GM13976 (cell line): ENCODE measurements around the gene RNF208.

Source experiments
- DNase-seq: peaks from one replicate; pipeline ENCODE4 v3.0.0; 2012; ENCODE audit warnings: low spot score
- in situ Hi-C: fragments of 300-500 bp; cut with MboI; formaldehyde crosslinking; loops from one replicate; pipeline ENCODE4 v1.12.0; 2022; ENCODE audit warnings: low sequenced_read_pairs, mixed read lengths, inconsistent platforms; ENCODE audit not compliant: unreplicated experiment
- TF ChIP-seq, protein P1 (sequence below): IDR thresholded peaks from 2 replicates; pipeline ENCODE4 v1.5.1; 2012; ENCODE audit warnings: borderline replicate concordance, mild to moderate bottlenecking; ENCODE audit not compliant: insufficient read depth; ENCODE audit errors: extremely low read depth, missing control alignments, control extremely low read depth

Gene RNF208

DNA sequence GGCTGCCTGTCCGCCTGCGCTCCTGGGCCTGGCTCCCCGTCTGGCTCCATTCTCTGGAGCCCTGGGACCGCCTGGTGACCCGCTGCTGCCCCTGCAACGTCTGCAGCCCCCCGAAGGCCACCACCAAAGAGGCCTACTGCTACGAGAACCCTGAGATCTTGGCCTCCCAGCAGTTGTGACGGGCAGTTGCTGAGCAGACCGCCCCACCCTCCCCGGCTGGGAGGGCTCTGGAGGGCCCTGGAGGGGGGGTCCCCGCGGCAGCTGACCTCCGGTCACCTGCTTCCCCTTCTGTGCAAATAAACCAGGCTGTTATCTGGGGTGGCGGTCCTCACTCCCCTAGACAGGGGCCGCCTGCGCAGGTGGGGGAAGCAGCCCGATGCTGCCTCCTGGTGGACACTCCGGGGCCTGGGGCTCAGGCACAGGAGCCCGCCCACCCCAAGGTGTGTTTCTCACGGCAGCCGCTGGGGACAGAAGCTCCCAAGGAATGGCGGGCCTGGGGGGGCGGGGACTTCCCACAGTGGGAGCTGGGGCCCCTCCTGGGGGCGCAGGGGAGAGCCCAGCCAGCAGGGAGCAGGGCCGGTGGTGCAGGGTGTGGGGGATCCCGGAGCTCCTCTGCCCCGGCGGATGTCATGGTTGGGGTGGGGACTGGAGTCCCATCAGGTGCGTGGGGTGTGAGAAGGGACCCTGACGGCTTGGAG, 14.3 kb upstream of the RNF208 start:
- TF ChIP-seq, protein P1, sequence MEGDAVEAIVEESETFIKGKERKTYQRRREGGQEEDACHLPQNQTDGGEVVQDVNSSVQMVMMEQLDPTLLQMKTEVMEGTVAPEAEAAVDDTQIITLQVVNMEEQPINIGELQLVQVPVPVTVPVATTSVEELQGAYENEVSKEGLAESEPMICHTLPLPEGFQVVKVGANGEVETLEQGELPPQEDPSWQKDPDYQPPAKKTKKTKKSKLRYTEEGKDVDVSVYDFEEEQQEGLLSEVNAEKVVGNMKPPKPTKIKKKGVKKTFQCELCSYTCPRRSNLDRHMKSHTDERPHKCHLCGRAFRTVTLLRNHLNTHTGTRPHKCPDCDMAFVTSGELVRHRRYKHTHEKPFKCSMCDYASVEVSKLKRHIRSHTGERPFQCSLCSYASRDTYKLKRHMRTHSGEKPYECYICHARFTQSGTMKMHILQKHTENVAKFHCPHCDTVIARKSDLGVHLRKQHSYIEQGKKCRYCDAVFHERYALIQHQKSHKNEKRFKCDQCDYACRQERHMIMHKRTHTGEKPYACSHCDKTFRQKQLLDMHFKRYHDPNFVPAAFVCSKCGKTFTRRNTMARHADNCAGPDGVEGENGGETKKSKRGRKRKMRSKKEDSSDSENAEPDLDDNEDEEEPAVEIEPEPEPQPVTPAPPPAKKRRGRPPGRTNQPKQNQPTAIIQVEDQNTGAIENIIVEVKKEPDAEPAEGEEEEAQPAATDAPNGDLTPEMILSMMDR, result peak; percentile 100
- DNase-seq, result peak; percentile 97
- in situ Hi-C loops, result no loop called here

DNA sequence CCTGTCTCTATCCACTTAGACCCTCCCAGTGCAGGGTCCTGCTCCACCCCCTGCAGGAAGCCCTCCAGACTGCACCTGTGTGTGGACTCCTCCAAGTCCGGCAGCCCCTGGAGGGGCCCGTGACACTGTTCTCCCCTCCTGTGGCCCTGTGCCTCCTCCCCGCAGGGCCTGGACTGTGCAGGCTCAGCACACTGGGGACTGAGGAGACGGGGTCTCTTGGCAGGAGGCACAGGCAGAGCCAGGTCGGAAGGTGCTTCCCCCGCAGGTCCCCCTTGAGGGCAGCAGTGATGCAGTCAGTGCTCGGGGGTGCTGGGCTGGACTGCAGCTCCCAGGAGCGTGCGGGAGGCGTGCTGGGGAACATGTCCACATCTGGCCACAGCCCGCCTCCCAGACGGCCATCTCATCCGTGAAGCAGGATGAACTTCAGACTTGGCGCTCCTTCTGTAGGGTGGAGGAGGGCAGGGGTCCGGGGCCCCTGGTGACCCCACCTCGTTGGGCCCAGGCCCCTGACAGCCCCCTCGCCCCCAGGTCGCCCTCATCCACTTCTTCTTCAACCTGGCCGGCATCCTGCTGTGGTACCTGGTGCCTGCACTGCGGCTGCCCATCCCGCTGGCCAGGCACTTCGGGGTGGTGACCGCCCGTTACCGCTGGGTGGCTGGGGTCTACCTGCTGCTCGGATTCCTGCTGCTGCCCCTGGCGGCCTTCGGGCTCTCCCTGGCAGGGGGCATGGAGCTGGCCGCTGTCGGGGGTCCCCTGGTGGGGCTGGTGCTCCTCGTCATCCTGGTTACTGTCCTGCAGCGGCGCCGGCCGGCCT, 13.6 kb upstream of the RNF208 start:
- in situ Hi-C loops, result no loop called here
- TF ChIP-seq, protein P1, result no peak
- DNase-seq, result no peak

DNA sequence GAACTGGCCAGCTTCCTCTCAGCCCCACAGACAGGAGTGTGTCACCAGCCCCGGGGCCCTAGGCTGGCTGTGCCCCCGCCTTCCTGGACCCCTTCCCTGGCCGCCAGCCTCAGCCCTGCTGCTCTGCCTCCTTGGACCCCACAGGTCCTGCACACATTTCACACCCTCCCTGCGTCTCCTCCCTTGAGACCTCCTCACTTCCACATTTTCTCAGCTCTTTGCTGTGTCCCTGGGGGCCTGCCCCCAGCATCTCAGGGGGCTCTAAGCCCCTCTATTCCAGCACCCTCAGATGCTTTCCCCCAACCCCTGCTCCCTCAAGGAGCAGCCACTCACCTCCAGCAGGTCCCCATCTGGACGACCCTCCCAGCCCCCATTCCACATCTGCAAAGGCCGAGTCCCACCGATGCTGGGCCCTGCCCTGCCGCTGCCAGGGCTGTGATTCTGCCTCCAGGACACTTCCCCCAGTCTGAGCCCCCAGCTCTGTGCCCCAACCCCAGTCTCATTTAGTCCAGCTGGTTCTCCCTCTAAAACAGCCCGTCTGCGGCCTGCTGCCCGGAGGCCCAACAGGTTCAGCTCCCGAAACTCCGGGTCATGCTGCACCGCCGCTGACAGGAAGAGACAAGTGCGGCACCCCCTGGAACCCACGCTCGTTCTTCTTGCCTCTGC, 12.9 kb upstream of the RNF208 start:
- TF ChIP-seq, protein P1, result no peak
- no peak for DNase-seq
- in situ Hi-C loops, result no loop called here

DNA sequence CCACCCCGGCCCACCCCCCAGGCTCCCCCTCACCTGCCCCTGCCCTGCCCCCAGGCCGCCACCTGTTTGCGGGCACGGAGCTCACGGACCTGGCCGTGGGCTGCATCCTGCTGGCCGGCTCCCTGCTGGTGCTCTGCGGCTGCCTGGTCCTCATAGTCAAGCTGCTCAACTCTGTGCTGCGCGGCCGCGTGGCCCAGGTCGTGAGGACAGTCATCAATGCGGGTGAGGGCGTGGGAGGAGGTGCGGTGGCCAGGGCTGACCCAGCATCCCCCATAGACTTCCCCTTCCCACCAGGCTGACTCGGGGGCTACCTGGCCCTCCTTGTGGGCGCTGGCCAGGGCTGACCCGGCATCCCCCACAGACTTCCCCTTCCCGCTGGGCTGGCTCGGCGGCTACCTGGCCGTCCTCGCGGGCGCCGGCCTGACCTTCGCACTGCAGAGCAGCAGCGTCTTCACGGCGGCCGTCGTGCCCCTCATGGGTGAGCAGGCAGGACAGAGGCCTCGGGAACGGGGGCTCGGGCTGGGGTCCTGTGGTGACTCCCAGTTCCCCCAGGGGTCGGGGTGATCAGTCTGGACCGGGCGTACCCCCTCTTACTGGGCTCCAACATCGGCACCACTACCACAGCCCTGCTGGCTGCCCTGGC, 12.1 kb upstream of the RNF208 start:
- DNase-seq, result no peak
- TF ChIP-seq, protein P1, result no peak
- in situ Hi-C loops, result no loop called here

DNA sequence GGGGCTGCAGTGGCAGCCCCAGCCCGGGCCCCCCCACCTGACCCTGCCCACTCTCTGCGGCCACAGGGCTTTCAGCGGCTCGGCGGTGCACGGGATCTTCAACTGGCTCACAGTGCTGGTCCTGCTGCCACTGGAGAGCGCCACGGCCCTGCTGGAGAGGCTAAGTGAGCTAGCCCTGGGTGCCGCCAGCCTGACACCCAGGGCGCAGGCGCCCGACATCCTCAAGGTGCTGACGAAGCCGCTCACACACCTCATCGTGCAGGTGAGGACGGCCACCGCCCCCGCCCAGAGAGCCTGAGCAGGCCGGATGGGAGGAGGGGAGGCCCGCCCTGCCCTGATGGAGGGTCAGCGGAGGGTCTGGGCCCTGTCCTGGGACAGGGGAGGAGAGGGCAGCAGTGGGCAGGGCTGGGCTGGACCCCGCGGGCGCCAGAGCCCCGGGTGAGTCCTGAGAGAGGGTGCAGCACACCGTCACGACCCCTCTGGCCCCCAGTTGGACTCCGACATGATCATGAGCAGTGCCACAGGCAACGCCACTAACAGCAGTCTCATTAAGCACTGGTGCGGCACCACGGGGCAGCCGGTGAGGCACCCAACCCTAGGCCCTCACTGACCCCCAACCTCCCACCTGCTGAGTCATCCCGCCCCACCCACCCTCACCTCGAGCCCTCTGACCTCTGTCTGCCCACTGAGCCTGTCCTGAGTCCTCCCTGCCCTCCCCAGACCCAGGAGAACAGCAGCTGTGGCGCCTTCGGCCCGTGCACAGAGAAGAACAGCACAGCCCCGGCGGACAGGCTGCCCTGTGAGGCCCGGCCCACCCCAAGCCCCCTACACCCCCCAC, 11.3 kb upstream of the RNF208 start:
- DNase-seq, result no peak
- in situ Hi-C loops, result no loop called here
- TF ChIP-seq, protein P1, result no peak
